Spleen (tissue), 13 donors: Measurements from ENCODE around the gene LGALS13. TPM values are rescaled to one million over a fixed set of nuclear protein-coding genes. Genes with fewer than 3 reads are reported as not detected.

Source experiments
- DNase-seq: peaks from one replicate; pipeline ENCODE4 v3.0.0-alpha.2; 2020
- H3K27ac ChIP-seq, 8 donors: fragments of 200-600 bp; sonication (generic) in 7 of 8; 1 replicate in 4 of 8; 2 replicates in 4 of 8; pipeline versions ENCODE4 v1.5.0 to v1.8.0; 2016 to 2021; ENCODE audit warnings: inconsistent platforms in 4 of 8, mild to moderate bottlenecking in 4 of 8, moderate library complexity in 1 of 8
- H3K27me3 ChIP-seq, 7 donors: fragments of 200-600 bp; sonication (generic) in 6 of 7; replicated peaks in 1 of 7; 1 replicate in 4 of 7; 2 replicates in 3 of 7; pipeline versions ENCODE4 v1.5.0 to v1.8.0; 2016 to 2021; ENCODE audit warnings: inconsistent platforms in 3 of 7, mild to moderate bottlenecking in 1 of 7
- H3K36me3 ChIP-seq, 6 donors: fragments of 200-600 bp; sonication (generic) in 5 of 6; 1 replicate in 4 of 6; 2 replicates in 2 of 6; pipeline versions ENCODE4 v1.5.0 to v1.8.0; 2016 to 2021; ENCODE audit warnings: inconsistent platforms in 2 of 6
- H3K4me1 ChIP-seq, 6 donors: fragments of 200-600 bp; sonication (generic) in 5 of 6; 1 replicate in 3 of 6; 2 replicates in 3 of 6; pipeline versions ENCODE4 v1.5.0 to v1.8.0; 2016 to 2021; ENCODE audit warnings: inconsistent platforms in 3 of 6
- H3K4me3 ChIP-seq, 8 donors: fragments of 200-600 bp; sonication (generic) in 7 of 8; 1 replicate in 4 of 8; 2 replicates in 4 of 8; pipeline versions ENCODE4 v1.5.0 to v1.8.0; 2016 to 2021; ENCODE audit warnings: inconsistent platforms in 4 of 8, mild to moderate bottlenecking in 4 of 8, moderate library complexity in 2 of 8
- H3K9me3 ChIP-seq, 8 donors: fragments of 200-600 bp; sonication (generic) in 7 of 8; 1 replicate in 4 of 8; 2 replicates in 4 of 8; pipeline versions ENCODE4 v1.5.0 to v1.8.0; 2016 to 2021; ENCODE audit warnings: inconsistent platforms in 4 of 8
- POLR2A ChIP-seq, 3 donors: fragments of 450-650 bp; IDR thresholded peaks; one replicate each; pipeline ENCODE4 v1.5.1; 2017; ENCODE audit warnings: antibody characterized with exemption in 3 of 3, mild to moderate bottlenecking in 1 of 3
- POLR2AphosphoS5 ChIP-seq, 3 donors: sonication (generic); formaldehyde crosslinking; IDR thresholded peaks; one replicate each; pipeline ENCODE4 v1.5.1; 2017; ENCODE audit warnings: antibody characterized with exemption in 3 of 3
- WGBS, 5 donors: extraction: QIAGEN DNeasy Blood & Tissue Kit in 3 of 5; methylation state at CpG; one replicate each; pipeline versions ENCODE4 v1.1.5 to v1.1.7; 2013 to 2018; 5-methylcytosine and 5-hydroxymethylcytosine counted together
- intact Hi-C: fragments of 100-400 bp; cut with DNase I; formaldehyde crosslinking; loops from one replicate; pipeline ENCODE4 v1.15.0; 2023; ENCODE audit warnings: low total_unique reads
- long read RNA-seq, 2 donors: transcript quantifications; one replicate each; lab custom pipeline, GENCODE V29; 2026
- polyA plus RNA-seq, 3 donors: library from polyadenylated mRNA; stranded (reverse); fragments of 200-250 nt; gene quantifications; one replicate each; pipeline ENCODE4 v1.2.1, GENCODE V29; 2013
- total RNA-seq, 7 donors: library from RNA; depleted of rRNA in 3 of 7; stranded (reverse); fragments of >200 nt in 3 of 7; fragmentation: NEBNext Ultra II Directional in 4 of 7; extraction: Animal tissue kit (Norgen Biotek cat#: 25700) in 4 of 7; gene quantifications; one replicate each; pipeline versions ENCODE4 v1.1.0 to v1.2.1, GENCODE V29; 2016 to 2021
- TF ChIP-seq, protein P1 (sequence below), 11 experiments: fragments of 200-600 bp in 7 of 11; fragments of 450-650 bp in 4 of 11; sonication (generic) in 4 of 11; IDR thresholded peaks in 8 of 11; conservative IDR thresholded peaks in 3 of 11; 1 replicate in 7 of 11; 2 replicates in 4 of 11; pipeline versions ENCODE4 v1.4.0 to v1.8.0; 2016 to 2021; ENCODE audit warnings: antibody characterized with exemption in 11 of 11, inconsistent platforms in 4 of 11, mild to moderate bottlenecking in 1 of 11
- donor health status: healthy with polysubstance abuse.
- donor health status: DM: no; HTN: no; CAD: no; lungs with moderate emphysema.
- donor health status: DM: no; HTN: no; CAD: no.
- donor health status: Bipolar disorder and iron deficiency.
- donor health status: healthy.
- donor health status: DM: no; HTN: no; CAD: no.
- donor health status: DM: yes; HTN: yes; CAD: no.

The LGALS13 gene
- total RNA-seq (not detected), polyA plus RNA-seq (not detected)
- long read RNA-seq, donor 1, result 0 reads
- long read RNA-seq, donor 2, result 0 reads

- WGBS, 5 donors, result 28 to 35% (median 33%) methylated on average over 4 to 5 of the region's 5 CpGs
Observed at GRCh38 chr19:39602224-39602623, at the start of gene LGALS13. TSS of gene LGALS13 (plus strand) at chr19:39602524. CDS start at chr19:39602569, 45 bp downstream.

GRCh38 chr19:39553082-39553652, 49.2 kb upstream of the LGALS13 start:
- Histone ChIP-seq H3K27me3 (peaks cover 0 to 3% (median 0%) of the 10 kb centered on the region in 7 donors), H3K36me3 (no peaks in the 10 kb centered on the region), H3K27ac (no peak overlapping the region), H3K4me3 (no peak overlapping the region), H3K9me3 (no peaks in the 10 kb centered on the region), H3K4me1 (peaks cover 0 to 35% (median 23%) of the 10 kb centered on the region in 6 donors)
- TF ChIP-seq, protein P1, sequence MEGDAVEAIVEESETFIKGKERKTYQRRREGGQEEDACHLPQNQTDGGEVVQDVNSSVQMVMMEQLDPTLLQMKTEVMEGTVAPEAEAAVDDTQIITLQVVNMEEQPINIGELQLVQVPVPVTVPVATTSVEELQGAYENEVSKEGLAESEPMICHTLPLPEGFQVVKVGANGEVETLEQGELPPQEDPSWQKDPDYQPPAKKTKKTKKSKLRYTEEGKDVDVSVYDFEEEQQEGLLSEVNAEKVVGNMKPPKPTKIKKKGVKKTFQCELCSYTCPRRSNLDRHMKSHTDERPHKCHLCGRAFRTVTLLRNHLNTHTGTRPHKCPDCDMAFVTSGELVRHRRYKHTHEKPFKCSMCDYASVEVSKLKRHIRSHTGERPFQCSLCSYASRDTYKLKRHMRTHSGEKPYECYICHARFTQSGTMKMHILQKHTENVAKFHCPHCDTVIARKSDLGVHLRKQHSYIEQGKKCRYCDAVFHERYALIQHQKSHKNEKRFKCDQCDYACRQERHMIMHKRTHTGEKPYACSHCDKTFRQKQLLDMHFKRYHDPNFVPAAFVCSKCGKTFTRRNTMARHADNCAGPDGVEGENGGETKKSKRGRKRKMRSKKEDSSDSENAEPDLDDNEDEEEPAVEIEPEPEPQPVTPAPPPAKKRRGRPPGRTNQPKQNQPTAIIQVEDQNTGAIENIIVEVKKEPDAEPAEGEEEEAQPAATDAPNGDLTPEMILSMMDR (IDR thresholded peaks at IDR 0.05 in 8 of 11, conservative IDR thresholded peaks at IDR 0.05 in 3 of 11), result no peak
- TF ChIP-seq POLR2A (IDR thresholded peaks at IDR 0.05), result no peak
- no peak for TF ChIP-seq POLR2AphosphoS5 (IDR thresholded peaks at IDR 0.05)
- intact Hi-C loops, result loop anchor here (2.0 to 10.0 kb wide), 2 partner anchors 120 to 212 kb away; no protein-coding TSS in a partner anchor
- DNase-seq, result no peak
- WGBS, 5 donors, result 49 to 73% (median 70%) methylated on average over 2 to 7 of the region's 7 CpGs

More at GRCh38 chr19:39602224-39602623, at the start of gene LGALS13:
- Histone ChIP-seq H3K4me3 (no peak within 1 kb of the TSS), H3K4me1 (no peaks in the 10 kb centered on the region), H3K9me3 (peaks cover 0 to 7% (median 0%) of the 10 kb centered on the region in 8 donors), H3K27me3 (peaks cover 0 to 40% (median 3%) of the 10 kb centered on the region in 7 donors), H3K36me3 (no peaks in the 10 kb centered on the region), H3K27ac (no peak within 1 kb of the TSS)
- intact Hi-C loops, result no loop called here
- TF ChIP-seq, protein P1 (IDR thresholded peaks at IDR 0.05 in 8 of 11, conservative IDR thresholded peaks at IDR 0.05 in 3 of 11), result no peak
- TF ChIP-seq POLR2A (IDR thresholded peaks at IDR 0.05) (no peak), POLR2AphosphoS5 (IDR thresholded peaks at IDR 0.05) (no peak)
- DNase-seq, result no peak

DNA sequence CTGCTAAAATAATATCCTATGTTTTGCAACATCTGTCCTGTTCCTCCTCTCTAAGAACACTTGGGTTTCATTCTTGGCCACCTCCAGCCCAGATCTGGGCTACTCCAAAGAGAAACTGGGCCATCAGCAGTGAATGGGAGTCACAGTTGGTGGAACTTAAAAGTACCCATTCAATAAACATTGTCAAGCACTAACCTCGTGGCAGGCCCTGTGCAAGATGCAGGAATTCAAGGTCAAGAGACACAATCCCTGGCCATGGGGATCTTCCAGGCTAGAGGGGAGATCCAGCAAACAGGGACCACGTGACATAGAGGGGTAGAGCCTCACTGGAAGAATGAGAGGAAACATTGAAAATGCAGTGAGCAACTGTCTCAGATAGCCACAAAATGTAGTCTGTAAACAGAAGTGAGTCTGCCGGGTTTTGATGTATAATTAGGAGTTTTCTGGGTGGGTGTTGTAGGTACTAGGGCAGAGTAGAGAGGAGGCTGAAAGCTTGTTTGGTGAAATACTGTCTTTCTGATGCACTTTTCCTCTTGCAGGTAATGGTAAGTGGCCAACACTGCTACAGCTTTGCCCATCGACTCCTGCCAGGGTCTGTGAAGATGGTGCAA, 47.5 kb upstream of the LGALS13 start:
- 67 to 81% (median 75%) methylated on average over 4 of the region's 4 CpGs for WGBS, 5 donors

More for the DNA sequence above, 47.5 kb upstream of the LGALS13 start:
- DNase-seq, result no peak
- Histone ChIP-seq H3K27me3 (peaks cover 0 to 3% (median 0%) of the 10 kb centered on the region in 7 donors), H3K9me3 (no peaks in the 10 kb centered on the region), H3K4me3 (no peak overlapping the region), H3K27ac (no peak overlapping the region), H3K36me3 (no peaks in the 10 kb centered on the region), H3K4me1 (peaks cover 0 to 48% (median 28%) of the 10 kb centered on the region in 6 donors)
- intact Hi-C loops, result loop anchor here (10.0 kb wide), 1 partner anchor 210 kb away; no protein-coding TSS in a partner anchor
- TF ChIP-seq, protein P1 (IDR thresholded peaks at IDR 0.05 in 8 of 11, conservative IDR thresholded peaks at IDR 0.05 in 3 of 11), result no peak
- TF ChIP-seq POLR2AphosphoS5 (IDR thresholded peaks at IDR 0.05) (no peak), POLR2A (IDR thresholded peaks at IDR 0.05) (no peak)
